Measurements from ENCODE around the gene UBQLN4.

UBQLN4 gene

DNA sequence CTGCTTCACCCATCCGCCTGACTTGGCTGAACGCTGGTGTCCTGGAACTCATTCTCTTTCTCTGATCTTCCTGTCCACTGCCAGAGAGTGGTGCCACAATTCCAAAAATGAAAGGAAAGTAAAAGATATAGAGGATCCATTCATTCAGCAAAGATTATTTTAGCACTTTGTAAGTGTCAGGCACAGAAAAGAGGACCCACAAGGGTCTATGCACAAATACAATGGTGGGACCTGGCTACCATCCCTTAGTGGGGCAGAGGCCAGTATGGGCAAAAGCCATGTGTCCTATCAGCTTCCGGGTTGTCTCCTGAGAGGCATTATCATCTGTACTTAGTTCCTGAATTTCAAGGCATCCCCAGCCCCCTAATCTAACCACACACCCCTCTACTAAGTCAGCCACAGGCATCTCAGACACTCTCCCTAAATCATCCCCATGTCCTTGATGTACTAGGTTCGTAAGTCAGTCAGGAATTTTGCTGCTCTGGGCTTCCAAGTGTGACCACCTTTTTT lies 51.9 kb downstream of the UBQLN4 start:
- Histone ChIP-seq H3K4me3 (ENCODE audit: low read depth in 1 of 2, low read length in 2 of 2) (peak overlapping the region; percentile 46 to 51), H3K9ac (ENCODE audit: low read depth in 1 of 2, low read length in 2 of 2) (peak overlapping the region; percentile 29 to 45), H3K36me3 (ENCODE audit: control insufficient read depth in 1 of 2, insufficient read depth in 2 of 2, low read length in 2 of 2) (peaks cover 0 to 2% of the 10 kb centered on the region in 2 donors), H3K27me3 (ENCODE audit: control insufficient read depth in 1 of 2, insufficient read depth in 2 of 2, low read length in 2 of 2) (no peaks in the 10 kb centered on the region), H3K4me1 (ENCODE audit: control insufficient read depth in 1 of 2, insufficient read depth in 2 of 2, low read length in 2 of 2) (peaks cover 24 to 27% of the 10 kb centered on the region in 2 donors), H3K27ac (ENCODE audit: low read depth, low read length) (no peak overlapping the region), H3K9me3 (ENCODE audit: control insufficient read depth in 1 of 2, low read length in 2 of 2) (no peaks in the 10 kb centered on the region)

DNA sequence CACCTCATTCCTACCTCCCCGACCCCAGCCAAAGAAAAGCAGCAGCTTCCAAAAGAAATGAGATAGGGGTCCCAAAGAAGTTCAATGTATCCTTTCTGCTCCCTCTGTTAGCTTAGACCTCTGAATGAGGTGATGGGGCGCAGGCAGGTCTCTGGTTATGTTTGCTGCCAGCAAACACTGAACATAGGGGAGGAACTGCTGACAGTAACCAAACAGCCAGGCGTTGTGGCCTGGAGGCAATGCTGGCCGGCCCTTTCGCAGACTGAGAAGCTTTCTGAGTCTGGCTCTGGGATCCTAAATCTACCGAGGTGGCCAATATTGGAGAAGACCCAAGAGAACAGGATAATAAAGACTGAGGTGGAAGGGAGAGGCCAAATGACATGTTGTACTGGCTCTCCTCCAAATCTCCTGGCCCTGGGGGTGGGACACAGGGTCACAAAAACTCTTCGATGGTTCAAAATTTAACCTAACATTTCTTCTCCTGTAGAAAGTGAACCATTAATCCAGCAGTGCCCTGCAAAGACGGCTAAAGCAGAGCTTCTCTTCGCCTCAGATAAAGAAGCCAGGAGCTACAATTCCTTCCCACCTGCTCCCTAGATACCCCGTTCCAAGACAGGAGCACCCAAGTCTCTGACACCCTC lies 52.5 kb downstream of the UBQLN4 start:
- Histone ChIP-seq H3K27ac (ENCODE audit: low read depth, low read length) (no peak overlapping the region), H3K9ac (ENCODE audit: low read depth in 1 of 2, low read length in 2 of 2) (peak overlapping the region in 1 of 2 donors; percentile 45), H3K36me3 (ENCODE audit: control insufficient read depth in 1 of 2, insufficient read depth in 2 of 2, low read length in 2 of 2) (no peaks in the 10 kb centered on the region), H3K4me1 (ENCODE audit: control insufficient read depth in 1 of 2, insufficient read depth in 2 of 2, low read length in 2 of 2) (peaks cover 24 to 27% of the 10 kb centered on the region in 2 donors), H3K4me3 (ENCODE audit: low read depth in 1 of 2, low read length in 2 of 2) (peak overlapping the region; percentile 46 to 51), H3K27me3 (ENCODE audit: control insufficient read depth in 1 of 2, insufficient read depth in 2 of 2, low read length in 2 of 2) (no peaks in the 10 kb centered on the region), H3K9me3 (ENCODE audit: control insufficient read depth in 1 of 2, low read length in 2 of 2) (no peaks in the 10 kb centered on the region)

GRCh38 chr1:155999964-156000363 lies 53.6 kb downstream of the UBQLN4 start:
- H3K9ac ChIP-seq (ENCODE audit: low read depth in 1 of 2, low read length in 2 of 2): no peak overlapping the region
- H3K27ac ChIP-seq (ENCODE audit: low read depth, low read length): no peak overlapping the region
- no peak overlapping the region for H3K4me3 ChIP-seq (ENCODE audit: low read depth in 1 of 2, low read length in 2 of 2)
- peaks cover 22 to 24% of the 10 kb centered on the region in 2 donors for H3K4me1 ChIP-seq (ENCODE audit: control insufficient read depth in 1 of 2, insufficient read depth in 2 of 2, low read length in 2 of 2)
- H3K9me3 ChIP-seq (ENCODE audit: control insufficient read depth in 1 of 2, low read length in 2 of 2): no peaks in the 10 kb centered on the region
- H3K27me3 ChIP-seq (ENCODE audit: control insufficient read depth in 1 of 2, insufficient read depth in 2 of 2, low read length in 2 of 2): no peaks in the 10 kb centered on the region
- H3K36me3 ChIP-seq (ENCODE audit: control insufficient read depth in 1 of 2, insufficient read depth in 2 of 2, low read length in 2 of 2): no peaks in the 10 kb centered on the region

- H3K27ac ChIP-seq (ENCODE audit: low read depth, low read length): no peak overlapping the region
Measured at GRCh38 chr1:155996166-155996565, 57.4 kb downstream of the UBQLN4 start.

DNA sequence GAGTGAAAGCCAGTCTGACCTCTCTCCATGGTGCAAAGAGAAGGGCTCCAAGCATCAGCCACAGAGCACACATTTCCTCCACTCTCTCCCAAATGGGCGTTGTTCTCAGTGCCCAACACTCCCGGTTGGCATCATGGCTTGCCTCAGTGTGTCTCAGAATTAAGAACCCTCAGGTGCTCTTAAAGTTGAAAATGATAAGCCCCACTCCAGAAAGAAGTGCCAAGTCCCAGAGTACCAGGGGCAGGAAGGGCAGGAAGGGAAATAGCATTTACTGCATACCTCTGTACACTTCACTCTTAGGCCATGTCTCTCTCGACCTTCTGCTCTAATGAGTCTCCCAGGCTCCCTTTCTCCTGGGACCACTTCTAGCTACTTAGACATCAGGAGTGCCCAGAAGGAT lies 60.0 kb downstream of the UBQLN4 start:
- Histone ChIP-seq H3K9ac (ENCODE audit: low read depth in 1 of 2, low read length in 2 of 2) (no peak overlapping the region), H3K36me3 (ENCODE audit: control insufficient read depth in 1 of 2, insufficient read depth in 2 of 2, low read length in 2 of 2) (no peaks in the 10 kb centered on the region), H3K27ac (ENCODE audit: low read depth, low read length) (no peak overlapping the region), H3K9me3 (ENCODE audit: control insufficient read depth in 1 of 2, low read length in 2 of 2) (no peaks in the 10 kb centered on the region), H3K4me1 (ENCODE audit: control insufficient read depth in 1 of 2, insufficient read depth in 2 of 2, low read length in 2 of 2) (peaks cover 9 to 10% of the 10 kb centered on the region in 2 donors), H3K27me3 (ENCODE audit: control insufficient read depth in 1 of 2, insufficient read depth in 2 of 2, low read length in 2 of 2) (no peaks in the 10 kb centered on the region), H3K4me3 (ENCODE audit: low read depth in 1 of 2, low read length in 2 of 2) (no peak overlapping the region)

More at GRCh38 chr1:155996166-155996565, 57.4 kb downstream of the UBQLN4 start:
- Histone ChIP-seq H3K9ac (ENCODE audit: low read depth in 1 of 2, low read length in 2 of 2) (no peak overlapping the region), H3K4me3 (ENCODE audit: low read depth in 1 of 2, low read length in 2 of 2) (no peak overlapping the region), H3K27me3 (ENCODE audit: control insufficient read depth in 1 of 2, insufficient read depth in 2 of 2, low read length in 2 of 2) (no peaks in the 10 kb centered on the region), H3K36me3 (ENCODE audit: control insufficient read depth in 1 of 2, insufficient read depth in 2 of 2, low read length in 2 of 2) (no peaks in the 10 kb centered on the region), H3K4me1 (ENCODE audit: control insufficient read depth in 1 of 2, insufficient read depth in 2 of 2, low read length in 2 of 2) (peaks cover 0 to 3% of the 10 kb centered on the region in 2 donors), H3K9me3 (ENCODE audit: control insufficient read depth in 1 of 2, low read length in 2 of 2) (no peaks in the 10 kb centered on the region)

- no peak overlapping the region for H3K27ac ChIP-seq (ENCODE audit: low read depth, low read length)
- H3K9me3 ChIP-seq (ENCODE audit: control insufficient read depth in 1 of 2, low read length in 2 of 2): no peaks in the 10 kb centered on the region
- no peaks in the 10 kb centered on the region for H3K36me3 ChIP-seq (ENCODE audit: control insufficient read depth in 1 of 2, insufficient read depth in 2 of 2, low read length in 2 of 2)
- peaks cover 9 to 10% of the 10 kb centered on the region in 2 donors for H3K4me1 ChIP-seq (ENCODE audit: control insufficient read depth in 1 of 2, insufficient read depth in 2 of 2, low read length in 2 of 2)
- H3K4me3 ChIP-seq (ENCODE audit: low read depth in 1 of 2, low read length in 2 of 2): no peak overlapping the region
- H3K27me3 ChIP-seq (ENCODE audit: control insufficient read depth in 1 of 2, insufficient read depth in 2 of 2, low read length in 2 of 2): no peaks in the 10 kb centered on the region
- no peak overlapping the region for H3K9ac ChIP-seq (ENCODE audit: low read depth in 1 of 2, low read length in 2 of 2)
Measured at GRCh38 chr1:155990005-155990739, 63.4 kb downstream of the UBQLN4 start.

DNA sequence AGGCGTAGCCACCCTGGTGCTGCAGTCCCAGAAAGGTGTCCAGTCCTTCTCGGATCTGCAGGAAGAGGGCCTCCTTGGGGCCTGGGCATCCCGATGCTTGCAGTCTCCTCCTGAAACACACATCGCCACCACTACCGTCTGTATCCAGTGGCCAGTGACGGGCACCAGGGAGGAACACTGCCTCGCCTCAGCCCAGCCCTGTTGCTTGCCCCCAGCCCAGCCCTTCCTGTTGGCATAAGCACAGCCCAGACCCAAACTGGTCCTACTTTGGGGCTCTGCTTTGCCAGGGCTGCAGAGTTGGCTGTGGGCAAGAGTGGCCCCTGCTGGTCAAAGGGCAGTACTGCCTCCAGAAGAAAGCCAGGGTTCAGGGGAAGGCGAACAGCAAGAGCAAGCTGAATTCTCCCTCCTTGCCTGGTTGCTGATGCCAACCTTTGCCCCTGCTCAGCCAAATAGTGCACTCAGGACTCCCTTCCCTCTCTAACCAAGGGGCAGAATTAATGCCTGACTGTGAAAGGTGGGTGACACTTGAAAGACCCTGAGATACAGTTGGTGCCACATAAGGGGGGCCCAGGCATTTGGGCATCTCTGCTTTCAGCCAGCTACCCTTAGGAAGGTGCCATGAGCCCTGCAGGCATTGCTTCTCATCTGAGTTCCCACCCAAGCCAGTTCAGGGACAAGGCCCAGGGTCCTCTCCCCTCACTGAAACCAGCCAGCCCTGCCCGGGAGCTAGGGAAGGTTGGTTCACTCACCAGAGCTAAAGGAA lies 64.2 kb downstream of the UBQLN4 start:
- Histone ChIP-seq H3K27me3 (ENCODE audit: control insufficient read depth in 1 of 2, insufficient read depth in 2 of 2, low read length in 2 of 2) (no peaks in the 10 kb centered on the region), H3K27ac (ENCODE audit: low read depth, low read length) (no peak overlapping the region), H3K9me3 (ENCODE audit: control insufficient read depth in 1 of 2, low read length in 2 of 2) (no peaks in the 10 kb centered on the region), H3K36me3 (ENCODE audit: control insufficient read depth in 1 of 2, insufficient read depth in 2 of 2, low read length in 2 of 2) (no peaks in the 10 kb centered on the region), H3K4me1 (ENCODE audit: control insufficient read depth in 1 of 2, insufficient read depth in 2 of 2, low read length in 2 of 2) (peaks cover 9 to 11% of the 10 kb centered on the region in 2 donors), H3K4me3 (ENCODE audit: low read depth in 1 of 2, low read length in 2 of 2) (peak overlapping the region; percentile 38 to 48), H3K9ac (ENCODE audit: low read depth in 1 of 2, low read length in 2 of 2) (peak overlapping the region in 1 of 2 donors; percentile 13)
